BJ (cell line): ENCODE data around the gene COMMD8. TPM values are rescaled to one million over a fixed set of nuclear protein-coding genes. Genes with fewer than 3 reads are reported as not detected.

Experiments used
- CTCF ChIA-PET: fragments of 350-600 bp; formaldehyde crosslinking; extraction: SDS; loops from one replicate; lab custom pipeline; 2021; ENCODE audit warnings: antibody characterized with exemption, inconsistent platforms; lab: Yijun Ruan, JAX
- POLR2A ChIA-PET: fragments of 300-600 bp; sonication (Branson Sonifier 250); formaldehyde crosslinking; extraction: SDS; loops from one replicate; lab custom pipeline; 2021; ENCODE audit warnings: antibody characterized with exemption; lab: Charles Lee
- DNase-seq: peaks from one replicate; pipeline ENCODE4 v3.0.0-alpha.2; 2011; ENCODE audit warnings: low read depth
- H3K27me3 ChIP-seq: 2 replicates; pipeline ENCODE4 v1.6.0; 2011; ENCODE audit warnings: low read length; ENCODE audit not compliant: control insufficient read depth, insufficient read depth
- H3K36me3 ChIP-seq: 2 replicates; pipeline ENCODE4 v1.5.1; 2011; ENCODE audit warnings: low read length; ENCODE audit not compliant: control insufficient read depth, insufficient read depth
- H3K4me3 ChIP-seq: 2 replicates; pipeline ENCODE4 v1.5.1; 2011; ENCODE audit warnings: low read depth, mild to moderate bottlenecking, control low read depth, low read length
- polyA plus RNA-seq: library from polyadenylated mRNA; depleted of rRNA; stranded (reverse); fragments of >200 nt; gene quantifications from 2 replicates; pipeline ENCODE4 v1.2.3, GENCODE V29; 2011
- TF ChIP-seq, protein P1 (sequence below): IDR thresholded peaks from 2 replicates; pipeline ENCODE4 v1.5.1; 2011; ENCODE audit warnings: low read depth, mild to moderate bottlenecking, control low read depth, inconsistent platforms, low read length, moderate library complexity; ENCODE audit not compliant: insufficient read depth

The COMMD8 gene
- polyA plus RNA-seq, 1 experiment: 10.4 TPM

DNA sequence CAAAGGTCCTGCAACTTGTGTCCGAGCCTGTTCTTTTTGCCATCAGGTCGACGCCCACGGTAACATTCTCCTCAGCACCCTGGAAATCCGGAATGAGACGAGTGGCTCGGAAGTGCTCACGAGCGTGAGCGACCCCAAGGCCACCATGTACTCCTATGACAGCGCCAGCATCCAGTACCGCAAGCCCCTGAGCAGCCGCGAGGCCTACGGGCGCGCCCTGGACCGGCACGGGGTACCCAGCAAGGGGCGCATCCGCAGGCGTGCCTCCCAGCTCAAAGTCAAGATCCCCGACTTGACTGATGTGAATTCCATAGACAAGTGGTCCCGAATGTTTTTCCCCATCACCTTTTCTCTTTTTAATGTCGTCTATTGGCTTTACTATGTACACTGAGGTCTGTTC is 37.9 kb downstream of the COMMD8 start:
- ChIA-PET CTCF (no interaction called here), POLR2A (no interaction called here)
- no peak for DNase-seq
- Histone ChIP-seq H3K36me3 (no peaks in the 10 kb centered on the region), H3K27me3 (peaks cover 3% of the 10 kb centered on the region), H3K4me3 (no peak overlapping the region)
- TF ChIP-seq, protein P1, sequence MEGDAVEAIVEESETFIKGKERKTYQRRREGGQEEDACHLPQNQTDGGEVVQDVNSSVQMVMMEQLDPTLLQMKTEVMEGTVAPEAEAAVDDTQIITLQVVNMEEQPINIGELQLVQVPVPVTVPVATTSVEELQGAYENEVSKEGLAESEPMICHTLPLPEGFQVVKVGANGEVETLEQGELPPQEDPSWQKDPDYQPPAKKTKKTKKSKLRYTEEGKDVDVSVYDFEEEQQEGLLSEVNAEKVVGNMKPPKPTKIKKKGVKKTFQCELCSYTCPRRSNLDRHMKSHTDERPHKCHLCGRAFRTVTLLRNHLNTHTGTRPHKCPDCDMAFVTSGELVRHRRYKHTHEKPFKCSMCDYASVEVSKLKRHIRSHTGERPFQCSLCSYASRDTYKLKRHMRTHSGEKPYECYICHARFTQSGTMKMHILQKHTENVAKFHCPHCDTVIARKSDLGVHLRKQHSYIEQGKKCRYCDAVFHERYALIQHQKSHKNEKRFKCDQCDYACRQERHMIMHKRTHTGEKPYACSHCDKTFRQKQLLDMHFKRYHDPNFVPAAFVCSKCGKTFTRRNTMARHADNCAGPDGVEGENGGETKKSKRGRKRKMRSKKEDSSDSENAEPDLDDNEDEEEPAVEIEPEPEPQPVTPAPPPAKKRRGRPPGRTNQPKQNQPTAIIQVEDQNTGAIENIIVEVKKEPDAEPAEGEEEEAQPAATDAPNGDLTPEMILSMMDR: no peak

DNA sequence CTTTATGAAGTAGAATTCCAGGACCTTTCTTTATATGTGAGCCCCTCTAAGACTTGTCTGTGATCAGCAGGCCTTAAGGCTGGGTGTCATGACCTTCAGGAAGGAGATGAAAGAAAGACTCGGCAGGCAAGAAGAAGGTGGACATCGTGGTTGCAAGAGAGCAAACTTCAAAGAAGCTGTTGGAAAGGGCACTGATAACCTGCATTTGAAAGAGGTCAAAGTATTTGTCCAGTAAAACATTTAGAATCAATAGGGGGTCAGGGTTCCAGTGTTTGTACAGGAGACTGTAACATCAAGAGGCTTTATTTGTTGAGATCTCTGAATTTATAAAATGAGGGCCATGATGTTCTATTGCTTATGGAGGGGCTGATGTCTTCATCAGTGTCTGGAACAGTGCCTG is 44.2 kb downstream of the COMMD8 start:
- H3K36me3 ChIP-seq: no peaks in the 10 kb centered on the region
- H3K27me3 ChIP-seq: peaks cover 4% of the 10 kb centered on the region; the same call in 1 of the 2 replicates
- no peak overlapping the region for H3K4me3 ChIP-seq
- POLR2A ChIA-PET: no interaction called here
- DNase-seq: no peak
- TF ChIP-seq, protein P1: no peak
- CTCF ChIA-PET: no interaction called here

DNA sequence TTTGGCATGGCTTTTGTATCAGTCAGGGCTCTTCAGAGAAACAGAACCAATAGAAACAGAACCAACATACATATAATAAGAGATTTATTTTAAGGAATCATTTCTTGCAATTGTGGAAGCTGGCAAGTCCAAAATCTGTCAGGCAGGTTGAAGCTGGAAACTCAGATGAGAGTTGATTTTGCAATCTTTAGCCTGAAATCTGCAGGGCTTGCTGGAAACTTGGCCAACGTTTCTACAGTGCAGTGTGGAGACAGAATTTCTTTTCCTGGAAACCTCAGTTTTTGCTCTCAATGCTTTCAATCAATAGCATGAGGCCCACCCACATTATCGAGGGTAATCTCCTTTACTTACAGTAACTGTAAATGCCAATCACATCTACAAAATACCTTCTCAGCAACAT is 45.4 kb downstream of the COMMD8 start:
- Histone ChIP-seq H3K4me3 (no peak overlapping the region), H3K36me3 (no peaks in the 10 kb centered on the region), H3K27me3 (peaks cover 4% of the 10 kb centered on the region; the same call in 1 of the 2 replicates)
- TF ChIP-seq, protein P1: no peak
- ChIA-PET CTCF (no interaction called here), POLR2A (no interaction called here)
- no peak for DNase-seq

DNA sequence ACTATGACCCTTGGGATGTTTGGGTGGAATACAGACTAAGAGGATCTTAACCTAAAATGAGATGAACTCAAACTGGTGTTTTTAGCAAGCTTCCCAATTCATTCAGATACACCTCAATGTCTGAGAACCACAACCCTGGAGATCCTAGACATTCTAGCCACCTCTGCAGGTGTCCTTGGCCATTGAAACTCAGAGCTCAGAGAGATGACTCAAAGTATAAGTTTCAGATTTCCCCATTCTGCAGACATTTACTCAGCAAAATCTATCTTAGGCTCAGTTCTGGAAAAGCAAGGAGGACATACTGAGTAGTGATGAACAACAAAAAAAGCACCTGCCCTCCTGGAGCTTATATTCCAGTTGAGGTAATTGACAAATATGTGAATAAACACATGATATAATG is 47.8 kb downstream of the COMMD8 start:
- TF ChIP-seq, protein P1: no peak

DNA sequence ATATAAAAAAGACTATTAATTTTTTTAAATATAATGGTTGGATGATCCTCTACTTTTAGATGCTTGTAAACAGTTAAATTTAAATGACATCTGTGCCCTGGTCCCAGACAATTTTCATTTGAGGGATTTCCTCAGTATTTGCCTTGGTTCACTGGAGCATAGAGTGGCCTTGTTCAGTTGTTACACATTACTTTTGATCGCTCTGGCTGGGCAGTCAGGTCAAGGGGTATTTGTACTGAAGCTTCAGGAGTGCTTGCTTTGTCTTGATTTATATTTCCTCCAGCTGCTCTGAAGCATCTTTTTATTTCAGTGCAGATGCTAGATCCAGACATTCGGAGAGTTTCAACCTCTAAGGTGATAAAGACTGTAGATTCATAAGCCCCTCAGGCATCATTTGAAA is 50.0 kb downstream of the COMMD8 start:
- TF ChIP-seq, protein P1: no peak
- no peak for DNase-seq
- no peaks in the 10 kb centered on the region for H3K36me3 ChIP-seq
- ChIA-PET POLR2A (no interaction called here), CTCF (no interaction called here)
- no peak overlapping the region for H3K4me3 ChIP-seq
- no peaks in the 10 kb centered on the region for H3K27me3 ChIP-seq

More for the DNA sequence above, 47.8 kb downstream of the COMMD8 start:
- ChIA-PET POLR2A (no interaction called here), CTCF (interaction anchor here (1.1 kb wide), 1 partner anchor 8 kb away, joined by 3 read pairs; no protein-coding TSS in a partner anchor)
- H3K4me3 ChIP-seq: no peak overlapping the region
- no peak for DNase-seq
- H3K27me3 ChIP-seq: peaks cover 3% of the 10 kb centered on the region; the same call in 1 of the 2 replicates
- no peaks in the 10 kb centered on the region for H3K36me3 ChIP-seq
